ENCODE results near the gene CRYZL1. TPM values are rescaled to one million over a fixed set of nuclear protein-coding genes. Genes with fewer than 3 reads are reported as not detected.

CRYZL1 gene
- total RNA-seq, 5 donors from 2014 or later (not counting 1 experiment from before 2014, with no cell fraction given) = 26.5 to 58.3 (median 47.8) TPM

GRCh38 chr21:33566514-33566913 lies 75.0 kb downstream of the CRYZL1 start:
- peaks cover 9 to 53% of the 10 kb centered on the region in 2 donors for H3K36me3 ChIP-seq (ENCODE audit: control insufficient read depth in 2 of 2, extremely low read depth in 1 of 2, insufficient read depth in 1 of 2, low read length in 1 of 2)
- H3K36me3 Mint-ChIP-seq = peaks cover 29% of the 10 kb centered on the region
- peaks cover 28 to 44% (median 43%) of the 10 kb centered on the region in 3 donors for H3K4me1 Mint-ChIP-seq

GRCh38 chr21:33562389-33562788 lies 79.2 kb downstream of the CRYZL1 start:
- POLR2A ChIA-PET = interaction anchor here (0.6 to 1.2 kb wide), 3 partner anchors 11 to 471 kb away, joined by 3 to 9 read pairs (median 3); no protein-coding TSS in a partner anchor
- H3K27me3 Mint-ChIP-seq = no peaks in the 10 kb centered on the region
- Histone ChIP-seq H3K4me3 (ENCODE audit: control insufficient read depth in 1 of 2, extremely low read depth in 1 of 2, low read length in 1 of 2) (no peak overlapping the region), H3K4me1 (ENCODE audit: control insufficient read depth in 1 of 2, extremely low read depth in 1 of 2, insufficient read depth in 2 of 2, low read length in 2 of 2) (peaks cover under 1 to 3% of the 10 kb centered on the region in 2 experiments), H3K9me3 (no peaks in the 10 kb centered on the region), H3K36me3 (ENCODE audit: control insufficient read depth in 2 of 2, extremely low read depth in 1 of 2, insufficient read depth in 1 of 2, low read length in 1 of 2) (peaks cover 6 to 64% of the 10 kb centered on the region in 2 donors), H3K27me3 (replicated peaks in 1 of 2; ENCODE audit: control insufficient read depth in 2 of 2, extremely low read depth in 1 of 2, insufficient read depth in 2 of 2, low read length in 1 of 2) (no peaks in the 10 kb centered on the region), H3K27ac (ENCODE audit: low read length) (no peak overlapping the region)
- no peak overlapping the region for H3K4me3 Mint-ChIP-seq
- H3K36me3 Mint-ChIP-seq = peaks cover 45% of the 10 kb centered on the region
- H3K9me3 Mint-ChIP-seq = no peaks in the 10 kb centered on the region
- no peak overlapping the region for H3K27ac Mint-ChIP-seq
- ATAC-seq (replicated peaks in 1 of 4) (no peak), DNase-seq (no peak)
- CTCF ChIA-PET = interaction anchor here in 1 of 2 donors (0.6 to 0.8 kb wide), 2 partner anchors 33 to 40 kb away, joined by 3 read pairs; no protein-coding TSS in a partner anchor
- H3K4me1 Mint-ChIP-seq = peaks cover 43 to 53% (median 52%) of the 10 kb centered on the region in 3 donors
- no CpG with 5 or more reads among the region's 2 CpGs for WGBS (ENCODE audit: insufficient coverage)

More at GRCh38 chr21:33566514-33566913, 75.0 kb downstream of the CRYZL1 start:
- Histone ChIP-seq H3K9me3 (no peaks in the 10 kb centered on the region), H3K4me1 (ENCODE audit: control insufficient read depth in 1 of 2, extremely low read depth in 1 of 2, insufficient read depth in 2 of 2, low read length in 2 of 2) (peaks cover under 1 to 10% of the 10 kb centered on the region in 2 experiments), H3K27ac (ENCODE audit: low read length) (no peak overlapping the region), H3K27me3 (replicated peaks in 1 of 2; ENCODE audit: control insufficient read depth in 2 of 2, extremely low read depth in 1 of 2, insufficient read depth in 2 of 2, low read length in 1 of 2) (no peaks in the 10 kb centered on the region), H3K4me3 (ENCODE audit: control insufficient read depth in 1 of 2, extremely low read depth in 1 of 2, low read length in 1 of 2) (no peak overlapping the region)
- Mint-ChIP-seq H3K4me3 (no peak overlapping the region), H3K9me3 (no peaks in the 10 kb centered on the region), H3K27ac (peak overlapping the region in 1 of 2 donors; percentile 16), H3K27me3 (no peaks in the 10 kb centered on the region)
- no peak for DNase-seq
- ChIA-PET POLR2A (interaction anchor here (0.6 to 1.4 kb wide), 4 partner anchors 10 to 88 kb away, joined by 3 to 11 read pairs (median 4); no protein-coding TSS in a partner anchor), CTCF (interaction anchor here in 1 of 2 donors (0.6 kb wide), 1 partner anchor 1196 kb away, joined by 5 read pairs; no protein-coding TSS in a partner anchor)
- WGBS (ENCODE audit: insufficient coverage) = no CpG with 5 or more reads among the region's 2 CpGs
- ATAC-seq (replicated peaks in 1 of 4) = no peak

GRCh38 chr21:33561373-33561772 lies 80.2 kb downstream of the CRYZL1 start:
- CTCF ChIA-PET = interaction anchor here in 1 of 2 donors (0.8 kb wide), 1 partner anchor 41 kb away, joined by 3 read pairs; no protein-coding TSS in a partner anchor
- POLR2A ChIA-PET = interaction anchor here in 1 of 2 donors (0.8 to 1.1 kb wide), 2 partner anchors 10 to 11 kb away, joined by 3 to 5 read pairs; no protein-coding TSS in a partner anchor
- Mint-ChIP-seq H3K36me3 (peaks cover 55% of the 10 kb centered on the region), H3K4me3 (no peak overlapping the region), H3K27ac (peak overlapping the region in 1 of 2 donors; percentile 19), H3K27me3 (no peaks in the 10 kb centered on the region), H3K9me3 (no peaks in the 10 kb centered on the region), H3K4me1 (peaks cover 53 to 63% (median 59%) of the 10 kb centered on the region in 3 donors)
- H3K27ac ChIP-seq (ENCODE audit: low read length) = no peak overlapping the region
- no CpG with 5 or more reads among the region's 2 CpGs for WGBS (ENCODE audit: insufficient coverage)
- H3K4me3 ChIP-seq (ENCODE audit: control insufficient read depth in 1 of 2, extremely low read depth in 1 of 2, low read length in 1 of 2) = no peak overlapping the region
- H3K4me1 ChIP-seq (ENCODE audit: control insufficient read depth in 1 of 2, extremely low read depth in 1 of 2, insufficient read depth in 2 of 2, low read length in 2 of 2) = peaks cover 0 to 3% of the 10 kb centered on the region in 2 experiments
- H3K9me3 ChIP-seq = no peaks in the 10 kb centered on the region
- no peak for DNase-seq
- ATAC-seq (replicated peaks in 1 of 4) = no peak
- no peaks in the 10 kb centered on the region for H3K27me3 ChIP-seq (replicated peaks in 1 of 2; ENCODE audit: control insufficient read depth in 2 of 2, extremely low read depth in 1 of 2, insufficient read depth in 2 of 2, low read length in 1 of 2)
- peaks cover 3 to 66% of the 10 kb centered on the region in 2 donors for H3K36me3 ChIP-seq (ENCODE audit: control insufficient read depth in 2 of 2, extremely low read depth in 1 of 2, insufficient read depth in 1 of 2, low read length in 1 of 2)

- Mint-ChIP-seq H3K27ac (peak overlapping the region in 1 of 2 donors; percentile 19), H3K4me1 (peaks cover 57 to 66% (median 62%) of the 10 kb centered on the region in 3 donors)
- DNase-seq = no peak
These were observed 80.6 kb downstream of the CRYZL1 start for GRCh38 chr21:33560965-33561364.

GRCh38 chr21:33559813-33560212 lies 81.7 kb downstream of the CRYZL1 start:
- ChIA-PET POLR2A (interaction anchor here in 1 of 2 donors (1.0 to 1.1 kb wide), 2 partner anchors 15 to 23 kb away, joined by 3 to 9 read pairs; no protein-coding TSS in a partner anchor), CTCF (no interaction called here)
- peaks cover 0 to 3% of the 10 kb centered on the region in 2 experiments for H3K4me1 ChIP-seq (ENCODE audit: control insufficient read depth in 1 of 2, extremely low read depth in 1 of 2, insufficient read depth in 2 of 2, low read length in 2 of 2)
- no peak for DNase-seq
- peaks cover 3 to 70% of the 10 kb centered on the region in 2 donors for H3K36me3 ChIP-seq (ENCODE audit: control insufficient read depth in 2 of 2, extremely low read depth in 1 of 2, insufficient read depth in 1 of 2, low read length in 1 of 2)
- no peak overlapping the region for H3K4me3 Mint-ChIP-seq
- H3K27me3 Mint-ChIP-seq = no peaks in the 10 kb centered on the region
- no CpG with 5 or more reads among the region's 10 CpGs for WGBS (ENCODE audit: insufficient coverage)
- peaks cover 66% of the 10 kb centered on the region for H3K36me3 Mint-ChIP-seq
- no peaks in the 10 kb centered on the region for H3K9me3 Mint-ChIP-seq
- H3K27ac ChIP-seq (ENCODE audit: low read length) = no peak overlapping the region
- H3K9me3 ChIP-seq = no peaks in the 10 kb centered on the region
- no peak overlapping the region for H3K4me3 ChIP-seq (ENCODE audit: control insufficient read depth in 1 of 2, extremely low read depth in 1 of 2, low read length in 1 of 2)
- H3K27me3 ChIP-seq (replicated peaks in 1 of 2; ENCODE audit: control insufficient read depth in 2 of 2, extremely low read depth in 1 of 2, insufficient read depth in 2 of 2, low read length in 1 of 2) = no peaks in the 10 kb centered on the region
- H3K27ac Mint-ChIP-seq = peak overlapping the region in 1 of 2 donors; percentile 44
- ATAC-seq (replicated peaks in 1 of 4) = no peak
- H3K4me1 Mint-ChIP-seq = peaks cover 67 to 69% (median 69%) of the 10 kb centered on the region in 3 donors

More at GRCh38 chr21:33560965-33561364, 80.6 kb downstream of the CRYZL1 start:
- H3K4me1 ChIP-seq (ENCODE audit: control insufficient read depth in 1 of 2, extremely low read depth in 1 of 2, insufficient read depth in 2 of 2, low read length in 2 of 2) = peaks cover 0 to 3% of the 10 kb centered on the region in 2 experiments
- peaks cover 3 to 69% of the 10 kb centered on the region in 2 donors for H3K36me3 ChIP-seq (ENCODE audit: control insufficient read depth in 2 of 2, extremely low read depth in 1 of 2, insufficient read depth in 1 of 2, low read length in 1 of 2)
- H3K4me3 Mint-ChIP-seq = no peak overlapping the region
- H3K27ac ChIP-seq (ENCODE audit: low read length) = no peak overlapping the region
- H3K9me3 Mint-ChIP-seq = no peaks in the 10 kb centered on the region
- no peak for ATAC-seq (replicated peaks in 1 of 4)
- no peak overlapping the region for H3K4me3 ChIP-seq (ENCODE audit: control insufficient read depth in 1 of 2, extremely low read depth in 1 of 2, low read length in 1 of 2)
- POLR2A ChIA-PET = interaction anchor here in 1 of 2 donors (0.8 to 1.1 kb wide), 3 partner anchors 9 to 28 kb away, joined by 3 to 5 read pairs (median 3); no protein-coding TSS in a partner anchor
- H3K9me3 ChIP-seq = no peaks in the 10 kb centered on the region
- H3K27me3 ChIP-seq (replicated peaks in 1 of 2; ENCODE audit: control insufficient read depth in 2 of 2, extremely low read depth in 1 of 2, insufficient read depth in 2 of 2, low read length in 1 of 2) = no peaks in the 10 kb centered on the region
- no peaks in the 10 kb centered on the region for H3K27me3 Mint-ChIP-seq
- CTCF ChIA-PET = no interaction called here
- H3K36me3 Mint-ChIP-seq = peaks cover 59% of the 10 kb centered on the region

- CTCF ChIA-PET = interaction anchor here (0.6 kb wide), 2 partner anchors 1077 to 1417 kb away, joined by 3 read pairs; no protein-coding TSS in a partner anchor
- H3K9me3 Mint-ChIP-seq = no peaks in the 10 kb centered on the region
- H3K27me3 ChIP-seq (replicated peaks in 1 of 2; ENCODE audit: control insufficient read depth in 2 of 2, extremely low read depth in 1 of 2, insufficient read depth in 2 of 2, low read length in 1 of 2) = no peaks in the 10 kb centered on the region
- H3K4me1 ChIP-seq (ENCODE audit: control insufficient read depth in 1 of 2, extremely low read depth in 1 of 2, insufficient read depth in 2 of 2, low read length in 2 of 2) = peaks cover 3 to 5% of the 10 kb centered on the region in 2 experiments
- no peak overlapping the region for H3K4me3 ChIP-seq (ENCODE audit: control insufficient read depth in 1 of 2, extremely low read depth in 1 of 2, low read length in 1 of 2)
- no peaks in the 10 kb centered on the region for H3K27me3 Mint-ChIP-seq
- no peaks in the 10 kb centered on the region for H3K9me3 ChIP-seq
- WGBS (ENCODE audit: insufficient coverage) = no CpG with 5 or more reads among the region's 4 CpGs
- peaks cover 75% of the 10 kb centered on the region for H3K36me3 Mint-ChIP-seq
- H3K27ac Mint-ChIP-seq = peak overlapping the region in 1 of 2 donors; percentile 50
- no peak for DNase-seq
- POLR2A ChIA-PET = interaction anchor here (0.6 to 1.1 kb wide), 10 partner anchors 11 to 112 kb away, joined by 3 to 10 read pairs (median 6); no protein-coding TSS in a partner anchor
- no peak for ATAC-seq (replicated peaks in 1 of 4)
- no peak overlapping the region for H3K4me3 Mint-ChIP-seq
- peaks cover 75 to 78% (median 78%) of the 10 kb centered on the region in 3 donors for H3K4me1 Mint-ChIP-seq
- peaks cover 3 to 73% of the 10 kb centered on the region in 2 donors for H3K36me3 ChIP-seq (ENCODE audit: control insufficient read depth in 2 of 2, extremely low read depth in 1 of 2, insufficient read depth in 1 of 2, low read length in 1 of 2)
- H3K27ac ChIP-seq (ENCODE audit: low read length) = no peak overlapping the region
These were observed 82.6 kb downstream of the CRYZL1 start for GRCh38 chr21:33558777-33559421.

Data from T-cell (primary cell).